Fibroblast of mammary gland (primary cell): ENCODE measurements around the gene HIGD1A.

Experiments used
- DNase-seq: peaks from one replicate; pipeline ENCODE4 v3.0.0-alpha.2; 2010; ENCODE audit warnings: low read depth
- H3K4me3 ChIP-seq: 2 replicates; pipeline ENCODE4 v1.5.1; 2011; ENCODE audit warnings: low read depth, mild to moderate bottlenecking, low read length, moderate library complexity; ENCODE audit not compliant: control insufficient read depth
- TF ChIP-seq, protein P1 (sequence below): conservative IDR thresholded peaks from 2 replicates; pipeline ENCODE4 v1.5.1; 2011; ENCODE audit warnings: low read depth, low read length, inconsistent platforms; ENCODE audit not compliant: control insufficient read depth, insufficient read depth

Gene HIGD1A

DNA sequence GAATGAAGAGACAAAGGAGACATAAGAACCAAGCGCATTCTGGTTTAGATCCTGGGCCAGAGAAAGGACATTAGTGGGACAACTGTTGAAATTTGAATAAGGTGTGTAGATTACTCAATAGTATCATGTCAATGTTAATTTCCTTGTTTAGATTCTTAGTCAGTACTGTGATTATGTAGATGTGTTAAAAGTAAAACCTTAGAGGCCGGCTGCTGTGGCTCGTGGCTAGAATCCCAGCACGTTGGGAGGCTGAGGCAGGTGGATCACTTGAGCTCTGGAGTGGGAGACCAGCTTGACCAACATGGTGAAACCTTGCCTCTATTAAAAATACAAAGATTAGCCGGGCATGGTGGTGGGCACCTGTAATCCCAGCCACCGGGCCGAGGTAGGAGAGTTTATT lies 44.7 kb upstream of the HIGD1A start:
- no peak overlapping the region for H3K4me3 ChIP-seq
- TF ChIP-seq, protein P1, sequence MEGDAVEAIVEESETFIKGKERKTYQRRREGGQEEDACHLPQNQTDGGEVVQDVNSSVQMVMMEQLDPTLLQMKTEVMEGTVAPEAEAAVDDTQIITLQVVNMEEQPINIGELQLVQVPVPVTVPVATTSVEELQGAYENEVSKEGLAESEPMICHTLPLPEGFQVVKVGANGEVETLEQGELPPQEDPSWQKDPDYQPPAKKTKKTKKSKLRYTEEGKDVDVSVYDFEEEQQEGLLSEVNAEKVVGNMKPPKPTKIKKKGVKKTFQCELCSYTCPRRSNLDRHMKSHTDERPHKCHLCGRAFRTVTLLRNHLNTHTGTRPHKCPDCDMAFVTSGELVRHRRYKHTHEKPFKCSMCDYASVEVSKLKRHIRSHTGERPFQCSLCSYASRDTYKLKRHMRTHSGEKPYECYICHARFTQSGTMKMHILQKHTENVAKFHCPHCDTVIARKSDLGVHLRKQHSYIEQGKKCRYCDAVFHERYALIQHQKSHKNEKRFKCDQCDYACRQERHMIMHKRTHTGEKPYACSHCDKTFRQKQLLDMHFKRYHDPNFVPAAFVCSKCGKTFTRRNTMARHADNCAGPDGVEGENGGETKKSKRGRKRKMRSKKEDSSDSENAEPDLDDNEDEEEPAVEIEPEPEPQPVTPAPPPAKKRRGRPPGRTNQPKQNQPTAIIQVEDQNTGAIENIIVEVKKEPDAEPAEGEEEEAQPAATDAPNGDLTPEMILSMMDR: no peak
- DNase-seq: no peak

DNA sequence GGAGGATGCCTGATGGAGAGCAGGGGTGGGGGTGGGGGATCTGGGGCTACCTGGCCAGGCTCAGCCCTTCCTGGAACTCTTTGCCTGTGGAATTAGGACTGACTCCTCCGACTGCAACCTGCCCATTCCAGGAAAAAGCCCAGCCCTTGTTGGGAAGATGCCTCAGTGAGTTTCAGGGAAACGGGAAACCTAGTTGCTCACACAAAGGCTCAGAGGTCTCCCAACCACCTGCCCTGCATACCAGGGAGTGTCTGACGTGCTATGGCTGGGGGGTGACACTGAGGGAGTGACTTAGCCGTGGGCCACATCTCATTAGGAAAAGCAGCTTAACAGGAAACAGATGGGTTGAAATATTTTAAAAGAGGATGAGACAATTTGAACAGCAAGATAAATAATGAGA lies 43.4 kb upstream of the HIGD1A start:
- TF ChIP-seq, protein P1: no peak

DNA sequence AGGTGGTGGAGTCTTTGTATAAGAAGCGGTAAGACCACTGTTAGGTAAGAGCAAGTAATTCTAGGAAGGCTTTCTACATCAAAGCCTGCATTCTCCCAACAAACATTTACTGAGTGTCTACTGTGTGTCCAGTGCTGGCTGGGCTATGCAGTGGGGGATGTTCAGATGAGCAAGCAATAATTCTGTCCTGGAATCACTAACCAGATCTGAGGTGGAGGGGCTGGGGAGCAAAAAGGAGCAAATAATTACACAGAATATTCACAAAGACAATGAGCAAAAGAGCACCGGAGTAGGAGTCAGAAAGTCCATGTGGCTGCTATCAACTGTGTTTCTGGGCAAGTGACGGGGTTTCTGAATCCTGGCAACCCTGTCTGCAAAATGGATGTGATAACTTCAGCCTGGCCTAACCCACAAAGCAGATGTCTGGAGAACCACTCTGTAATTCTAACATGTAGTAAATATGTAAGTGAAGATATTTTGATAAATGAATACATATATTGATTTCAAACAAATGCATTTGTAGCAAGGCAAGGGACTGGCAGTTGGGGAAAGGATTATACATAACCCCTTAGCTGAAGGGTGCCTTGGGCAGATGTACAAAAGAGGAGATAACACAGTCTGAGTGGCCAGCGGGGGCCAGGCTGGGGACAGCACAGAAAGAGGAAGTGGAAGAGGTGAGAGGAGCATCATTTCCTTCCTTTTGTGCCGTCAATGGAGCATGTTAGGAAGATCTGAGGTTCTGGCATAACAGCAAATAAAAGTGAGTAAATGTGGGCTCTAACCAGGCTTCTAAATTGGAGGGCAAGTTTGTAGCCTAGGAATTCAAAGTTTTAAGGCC lies 42.6 kb upstream of the HIGD1A start:
- H3K4me3 ChIP-seq: no peak overlapping the region
- TF ChIP-seq, protein P1: no peak
- DNase-seq: no peak

More for the DNA sequence above, 43.4 kb upstream of the HIGD1A start:
- DNase-seq: no peak
- H3K4me3 ChIP-seq: no peak overlapping the region

DNA sequence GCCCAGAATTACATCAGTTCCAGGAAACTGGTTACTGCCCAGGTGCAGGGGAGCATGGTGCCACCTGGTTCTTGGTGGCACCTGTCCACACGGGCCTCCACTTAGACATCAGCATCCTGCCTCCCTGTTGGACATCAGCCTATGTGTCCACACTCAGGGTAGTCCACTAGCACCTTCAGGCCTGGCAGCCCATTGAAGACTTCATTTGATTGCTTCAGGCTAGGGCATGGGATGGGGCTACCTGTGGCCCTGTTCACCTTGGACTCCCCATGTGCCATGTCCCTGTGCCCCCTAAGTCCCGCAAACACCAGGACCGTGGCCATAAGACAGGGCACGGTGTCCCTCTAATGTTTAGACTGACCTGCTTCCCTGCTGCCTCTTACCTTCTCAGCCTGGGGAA lies 40.5 kb upstream of the HIGD1A start:
- TF ChIP-seq, protein P1: no peak
- H3K4me3 ChIP-seq: no peak overlapping the region
- DNase-seq: no peak

DNA sequence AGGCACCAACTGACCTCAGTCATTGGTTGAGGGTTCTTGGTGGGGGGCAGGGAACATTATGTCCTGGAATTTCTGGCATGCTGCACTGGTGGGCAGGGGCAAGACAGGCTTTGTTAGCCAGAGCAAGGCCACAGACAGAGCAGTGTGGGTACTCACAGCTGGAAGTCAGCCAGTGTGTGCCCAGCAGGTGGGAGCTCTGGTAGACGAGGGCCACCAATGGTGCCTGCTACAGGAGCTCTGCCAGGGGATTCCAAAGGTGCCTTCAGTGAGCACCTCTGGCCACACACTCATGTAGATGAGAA lies 40.1 kb upstream of the HIGD1A start:
- TF ChIP-seq, protein P1: no peak
- H3K4me3 ChIP-seq: no peak overlapping the region
- no peak for DNase-seq

DNA sequence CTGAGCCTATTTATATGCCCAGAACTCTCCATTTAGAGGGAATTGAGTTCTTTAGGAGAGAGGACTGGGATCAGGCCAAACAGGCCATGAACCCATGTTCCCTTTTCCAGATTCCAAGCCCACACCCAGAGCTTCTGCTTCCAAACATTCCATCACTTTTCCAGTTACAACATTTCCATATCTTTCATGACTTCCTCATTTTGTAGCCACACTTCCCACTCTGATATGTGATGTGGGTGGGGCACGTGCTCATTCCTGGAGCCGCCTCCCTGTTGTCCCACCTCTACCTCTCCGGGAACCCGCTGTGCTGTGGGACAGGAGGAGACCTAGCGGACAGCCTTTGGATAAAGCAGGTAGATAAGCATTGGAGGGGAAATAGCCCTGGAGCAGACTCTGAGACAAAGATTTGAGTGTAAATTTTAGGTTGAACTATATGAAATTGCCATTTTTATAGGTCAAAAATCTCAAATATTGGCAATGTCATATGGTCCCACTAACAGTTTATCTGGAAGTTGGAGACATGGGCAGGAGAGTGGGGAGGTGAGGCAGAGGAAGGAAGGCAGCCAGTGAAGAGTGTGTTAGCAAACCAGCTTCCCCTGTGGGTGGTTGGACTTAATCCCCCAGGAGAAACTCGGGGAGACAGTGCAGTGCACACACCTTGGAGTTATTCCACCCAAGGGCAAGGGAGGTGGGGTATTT lies 39.6 kb upstream of the HIGD1A start:
- DNase-seq: no peak
- no peak overlapping the region for H3K4me3 ChIP-seq
- TF ChIP-seq, protein P1: no peak
